HEK293T (cell line): Measurements from ENCODE around the gene CRY2.
"Not testable (repeated sequence)": the region's sequence is repeated elsewhere in the genome, so short reads cannot be mapped to it uniquely, and the experiment has no call there.

Experiments
- CTCF ChIA-PET: fragments of 350-600 bp; formaldehyde crosslinking; extraction: SDS; loops from one replicate; lab custom pipeline; 2021; ENCODE audit warnings: antibody characterized with exemption, inconsistent platforms; lab: Yijun Ruan, JAX
- POLR2A ChIA-PET: fragments of 350-600 bp; formaldehyde crosslinking; extraction: SDS; loops from one replicate; lab custom pipeline; 2020; ENCODE audit warnings: antibody characterized with exemption, inconsistent platforms; lab: Yijun Ruan, JAX
- DNase-seq: peaks from one replicate; pipeline ENCODE4 v3.0.0; 2012; ENCODE audit warnings: mixed read lengths; ENCODE audit errors: extremely low spot score
- ARNT ChIP-seq: fragments of 450-650 bp; IDR thresholded peaks from 2 replicates; pipeline ENCODE4 v1.6.1; 2017; ENCODE audit warnings: mild to moderate bottlenecking
- BHLHE40 ChIP-seq: fragments of 450-650 bp; IDR thresholded peaks from 2 replicates; pipeline ENCODE4 v1.6.1; 2016; ENCODE audit warnings: mild to moderate bottlenecking, moderate library complexity, borderline replicate concordance
- CTBP1 ChIP-seq: fragments of 450-650 bp; IDR thresholded peaks from 2 replicates; pipeline ENCODE4 v1.6.1; 2016; ENCODE audit warnings: borderline replicate concordance
- ELF4 ChIP-seq: fragments of 450-650 bp; IDR thresholded peaks from 2 replicates; pipeline ENCODE4 v1.6.1; 2017; ENCODE audit warnings: antibody characterized with exemption
- FOXA1 ChIP-seq: fragments of 450-650 bp; IDR thresholded peaks from 2 replicates; pipeline ENCODE4 v1.6.1; 2016; ENCODE audit warnings: mild to moderate bottlenecking
- FOXK2 ChIP-seq: fragments of 450-650 bp; IDR thresholded peaks from 2 replicates; pipeline ENCODE4 v1.6.1; 2016; ENCODE audit warnings: mild to moderate bottlenecking
- FOXM1 ChIP-seq: fragments of 450-650 bp; IDR thresholded peaks from 2 replicates; pipeline ENCODE4 v1.6.1; 2017; ENCODE audit warnings: mild to moderate bottlenecking, borderline replicate concordance
- HDGF ChIP-seq: fragments of 450-650 bp; IDR thresholded peaks from 2 replicates; pipeline ENCODE4 v1.6.1; 2017; ENCODE audit warnings: antibody characterized with exemption, borderline replicate concordance
- L3MBTL2 ChIP-seq: fragments of 450-650 bp; conservative IDR thresholded peaks from 2 replicates; pipeline ENCODE4 v1.6.1; 2016; ENCODE audit warnings: mild to moderate bottlenecking
- LEF1 ChIP-seq: fragments of 450-650 bp; IDR thresholded peaks from 2 replicates; pipeline ENCODE4 v1.6.1; 2017; ENCODE audit warnings: mild to moderate bottlenecking, borderline replicate concordance
- NFRKB ChIP-seq: fragments of 450-650 bp; IDR thresholded peaks from 2 replicates; pipeline ENCODE4 v1.6.1; 2016; ENCODE audit warnings: mild to moderate bottlenecking, moderate library complexity
- PKNOX1 ChIP-seq: fragments of 450-650 bp; IDR thresholded peaks from 2 replicates; pipeline ENCODE4 v1.6.1; 2016
- SP1 ChIP-seq: fragments of 450-650 bp; IDR thresholded peaks from 2 replicates; pipeline ENCODE4 v1.6.1; 2017
- SUZ12 ChIP-seq: fragments of 450-650 bp; IDR thresholded peaks from 2 replicates; pipeline ENCODE4 v1.6.1; 2016; ENCODE audit warnings: mild to moderate bottlenecking
- TARDBP ChIP-seq: fragments of 450-650 bp; IDR thresholded peaks from 2 replicates; pipeline ENCODE4 v1.6.1; 2016
- ZNF384 ChIP-seq: fragments of 450-650 bp; IDR thresholded peaks from 2 replicates; pipeline ENCODE4 v1.6.1; 2016

Gene CRY2

GRCh38 chr11:45827123-45827522 is 20.2 kb upstream of the CRY2 start:
- no peak for TF ChIP-seq ELF4
- no peak for TF ChIP-seq HDGF
- no peak for TF ChIP-seq ARNT
- TF ChIP-seq L3MBTL2: no peak
- TF ChIP-seq PKNOX1: no peak
- TF ChIP-seq NFRKB: no peak
- TF ChIP-seq CTBP1: no peak
- no peak for TF ChIP-seq FOXM1
- TF ChIP-seq LEF1: no peak
- TF ChIP-seq ZNF384: no peak
- no peak for TF ChIP-seq BHLHE40
- no peak for TF ChIP-seq SP1
- ChIA-PET POLR2A (no interaction called here), CTCF (no interaction called here)
- DNase-seq: no peak

GRCh38 chr11:45828996-45829395 is 18.3 kb upstream of the CRY2 start:
- no peak for TF ChIP-seq LEF1
- no peak for TF ChIP-seq SUZ12
- no peak for TF ChIP-seq FOXM1
- no peak for TF ChIP-seq FOXK2
- no peak for TF ChIP-seq ZNF384
- no peak for TF ChIP-seq ARNT
- TF ChIP-seq ELF4: no peak
- no peak for TF ChIP-seq TARDBP
- TF ChIP-seq CTBP1: no peak
- TF ChIP-seq NFRKB: no peak
- no peak for TF ChIP-seq PKNOX1
- no peak for TF ChIP-seq L3MBTL2
- no peak for TF ChIP-seq FOXA1
- TF ChIP-seq BHLHE40: no peak
- DNase-seq: no peak
- CTCF ChIA-PET: no interaction called here
- POLR2A ChIA-PET: interaction anchor here (0.8 kb wide), 1 partner anchor 25 kb away, joined by 3 read pairs; no protein-coding TSS in a partner anchor

- CTCF ChIA-PET: no interaction called here
- TF ChIP-seq FOXK2: no peak
- no peak for TF ChIP-seq FOXM1
- no peak for TF ChIP-seq LEF1
- POLR2A ChIA-PET: no interaction called here
These were observed 16.7 kb upstream of the CRY2 start for GRCh38 chr11:45830596-45830995.

GRCh38 chr11:45832811-45833441 is 14.3 kb upstream of the CRY2 start:
- TF ChIP-seq CTBP1: no peak
- no peak for DNase-seq
- ChIA-PET CTCF (no interaction called here), POLR2A (no interaction called here)

More at GRCh38 chr11:45830596-45830995, 16.7 kb upstream of the CRY2 start:
- DNase-seq: no peak

DNA sequence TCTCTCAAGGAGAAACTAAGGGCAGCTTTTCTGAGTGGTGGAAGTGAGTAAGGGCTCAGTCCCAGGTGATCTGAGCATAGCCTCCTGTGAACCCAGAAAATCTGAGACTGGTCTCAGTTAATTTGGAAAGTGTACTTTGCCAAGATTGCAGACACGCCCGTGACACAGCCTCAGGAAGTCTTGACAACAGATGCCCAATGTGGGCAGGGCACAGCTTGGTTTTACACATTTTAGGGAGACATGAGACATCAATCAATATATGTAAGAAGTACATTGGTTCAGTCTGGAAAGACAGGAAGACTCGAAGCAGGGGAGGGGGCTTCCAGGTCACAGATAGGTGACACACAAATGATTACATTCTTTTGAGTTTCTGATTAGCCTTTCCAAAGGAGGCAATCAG is 13.5 kb upstream of the CRY2 start:
- DNase-seq: no peak
- TF ChIP-seq L3MBTL2 (no peak), FOXM1 (no peak), SP1 (no peak), NFRKB (no peak), FOXA1 (no peak), TARDBP (no peak), ELF4 (no peak), LEF1 (no peak), FOXK2 (no peak), SUZ12 (no peak)
- ChIA-PET POLR2A (no interaction called here), CTCF (no interaction called here)

GRCh38 chr11:45834298-45834756 is 12.9 kb upstream of the CRY2 start:
- TF ChIP-seq L3MBTL2 (no peak), ELF4 (no peak), SP1 (no peak), SUZ12 (no peak), FOXM1 (no peak), LEF1 (no peak), NFRKB (no peak)
- POLR2A ChIA-PET: no interaction called here
- no peak for DNase-seq
- CTCF ChIA-PET: no interaction called here

DNA sequence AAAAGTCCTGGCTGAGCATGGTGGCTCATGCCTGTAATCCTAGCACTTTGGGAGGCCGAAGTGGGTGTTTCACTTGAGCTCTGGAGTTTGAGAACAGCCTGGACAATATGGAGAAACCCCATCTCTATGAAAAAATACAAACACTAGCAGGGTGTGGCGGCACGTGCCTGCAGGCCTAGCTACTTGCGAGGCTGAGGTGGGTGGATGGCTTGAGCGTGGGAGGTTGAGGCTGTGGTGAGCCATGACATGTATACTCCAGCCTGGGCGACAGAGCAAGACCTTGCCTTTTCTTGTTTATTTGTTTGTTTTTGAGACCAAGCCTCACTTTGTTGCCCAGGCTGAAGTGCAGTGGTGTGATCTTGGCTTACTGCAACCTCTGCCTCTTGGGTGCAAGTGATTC is 8.1 kb upstream of the CRY2 start:
- TF ChIP-seq HDGF (no peak), FOXK2 (no peak), FOXM1 (no peak)
- ChIA-PET POLR2A (no interaction called here), CTCF (no interaction called here)
- DNase-seq: no peak

- POLR2A ChIA-PET, CTCF ChIA-PET, DNase-seq: not testable (repeated sequence)
These were observed 7.0 kb upstream of the CRY2 start for GRCh38 chr11:45840251-45840650.
